ENCODE data around the gene TCHP. TPM values are rescaled to one million over a fixed set of nuclear protein-coding genes. Genes with fewer than 3 reads are reported as not detected.

The TCHP gene
- total RNA-seq, 4 donors from 2014 or later = 11.4 to 39.6 (median 21.1) TPM

DNA sequence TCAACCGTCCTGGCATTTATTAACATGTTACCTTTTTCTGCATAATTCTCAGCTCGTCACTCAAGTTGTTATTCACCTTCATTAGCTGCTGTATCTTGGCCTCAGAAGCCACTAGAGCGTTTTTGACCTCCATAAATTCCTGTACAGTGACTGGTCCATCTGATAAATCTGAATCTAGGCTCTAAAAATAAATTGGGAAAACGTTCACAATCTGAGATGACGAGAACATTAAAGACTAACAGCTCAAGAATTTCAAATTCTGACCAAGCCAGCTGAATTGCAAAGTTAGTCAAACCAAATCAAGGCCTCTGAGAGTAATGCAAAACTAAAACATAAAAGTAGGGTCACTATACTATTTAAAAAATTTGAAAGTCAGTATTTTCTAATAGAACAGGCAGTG lies 51.1 kb downstream of the TCHP start:
- peaks cover 3 to 40% (median 20%) of the 10 kb centered on the region in 4 donors for H3K4me1 ChIP-seq
- H3K4me3 ChIP-seq = no peak overlapping the region
- H3K27ac ChIP-seq = peak overlapping the region in 1 of 4 donors; percentile 2
- 65 to 70% methylated on average over 5 of the region's 5 CpGs for WGBS, 2 donors
- no peaks in the 10 kb centered on the region for H3K27me3 ChIP-seq
- peaks cover 3 to 66% (median 22%) of the 10 kb centered on the region in 3 donors for H3K36me3 ChIP-seq
- TF ChIP-seq POLR2A (IDR thresholded peaks at IDR 0.05) = no peak
- TF ChIP-seq, protein P1, sequence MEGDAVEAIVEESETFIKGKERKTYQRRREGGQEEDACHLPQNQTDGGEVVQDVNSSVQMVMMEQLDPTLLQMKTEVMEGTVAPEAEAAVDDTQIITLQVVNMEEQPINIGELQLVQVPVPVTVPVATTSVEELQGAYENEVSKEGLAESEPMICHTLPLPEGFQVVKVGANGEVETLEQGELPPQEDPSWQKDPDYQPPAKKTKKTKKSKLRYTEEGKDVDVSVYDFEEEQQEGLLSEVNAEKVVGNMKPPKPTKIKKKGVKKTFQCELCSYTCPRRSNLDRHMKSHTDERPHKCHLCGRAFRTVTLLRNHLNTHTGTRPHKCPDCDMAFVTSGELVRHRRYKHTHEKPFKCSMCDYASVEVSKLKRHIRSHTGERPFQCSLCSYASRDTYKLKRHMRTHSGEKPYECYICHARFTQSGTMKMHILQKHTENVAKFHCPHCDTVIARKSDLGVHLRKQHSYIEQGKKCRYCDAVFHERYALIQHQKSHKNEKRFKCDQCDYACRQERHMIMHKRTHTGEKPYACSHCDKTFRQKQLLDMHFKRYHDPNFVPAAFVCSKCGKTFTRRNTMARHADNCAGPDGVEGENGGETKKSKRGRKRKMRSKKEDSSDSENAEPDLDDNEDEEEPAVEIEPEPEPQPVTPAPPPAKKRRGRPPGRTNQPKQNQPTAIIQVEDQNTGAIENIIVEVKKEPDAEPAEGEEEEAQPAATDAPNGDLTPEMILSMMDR (IDR thresholded peaks at IDR 0.05) = no peak
- no peak for TF ChIP-seq EP300 (IDR thresholded peaks at IDR 0.05)
- no peak for DNase-seq (ENCODE audit: low spot score in 2 of 2)
- no peaks in the 10 kb centered on the region for H3K9me3 ChIP-seq

DNA sequence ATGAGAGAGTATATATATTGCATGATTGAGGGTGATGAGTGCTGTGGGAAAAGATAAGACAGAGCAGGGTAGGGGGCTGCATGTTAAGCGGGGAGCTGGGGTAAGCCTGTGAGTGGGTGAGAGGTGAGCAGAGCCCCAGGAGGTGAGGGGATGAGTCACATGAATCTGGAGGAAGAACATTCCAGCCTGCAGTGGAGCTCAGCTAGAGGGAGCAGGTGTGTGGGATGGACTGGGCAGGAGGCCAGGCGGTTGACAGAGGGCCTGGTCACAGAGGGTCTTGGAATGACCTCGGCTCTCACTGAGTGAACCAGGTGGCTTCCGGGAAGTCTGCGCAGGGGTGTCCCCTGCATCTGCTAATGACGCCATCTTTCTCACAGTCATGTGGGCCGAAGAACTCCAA lies 51.7 kb downstream of the TCHP start:
- Histone ChIP-seq H3K9me3 (no peaks in the 10 kb centered on the region), H3K4me3 (no peak overlapping the region), H3K27me3 (no peaks in the 10 kb centered on the region), H3K4me1 (peaks cover 0 to 33% (median 16%) of the 10 kb centered on the region in 4 donors), H3K36me3 (peaks cover 3 to 72% (median 22%) of the 10 kb centered on the region in 3 donors), H3K27ac (peak overlapping the region in 1 of 4 donors; percentile 37)
- no peak for DNase-seq (ENCODE audit: low spot score in 2 of 2)
- 64 to 65% methylated on average over 7 of the region's 7 CpGs for WGBS, 2 donors
- TF ChIP-seq EP300 (IDR thresholded peaks at IDR 0.05) (no peak), POLR2A (IDR thresholded peaks at IDR 0.05) (no peak)
- TF ChIP-seq, protein P1 (IDR thresholded peaks at IDR 0.05) = no peak

DNA sequence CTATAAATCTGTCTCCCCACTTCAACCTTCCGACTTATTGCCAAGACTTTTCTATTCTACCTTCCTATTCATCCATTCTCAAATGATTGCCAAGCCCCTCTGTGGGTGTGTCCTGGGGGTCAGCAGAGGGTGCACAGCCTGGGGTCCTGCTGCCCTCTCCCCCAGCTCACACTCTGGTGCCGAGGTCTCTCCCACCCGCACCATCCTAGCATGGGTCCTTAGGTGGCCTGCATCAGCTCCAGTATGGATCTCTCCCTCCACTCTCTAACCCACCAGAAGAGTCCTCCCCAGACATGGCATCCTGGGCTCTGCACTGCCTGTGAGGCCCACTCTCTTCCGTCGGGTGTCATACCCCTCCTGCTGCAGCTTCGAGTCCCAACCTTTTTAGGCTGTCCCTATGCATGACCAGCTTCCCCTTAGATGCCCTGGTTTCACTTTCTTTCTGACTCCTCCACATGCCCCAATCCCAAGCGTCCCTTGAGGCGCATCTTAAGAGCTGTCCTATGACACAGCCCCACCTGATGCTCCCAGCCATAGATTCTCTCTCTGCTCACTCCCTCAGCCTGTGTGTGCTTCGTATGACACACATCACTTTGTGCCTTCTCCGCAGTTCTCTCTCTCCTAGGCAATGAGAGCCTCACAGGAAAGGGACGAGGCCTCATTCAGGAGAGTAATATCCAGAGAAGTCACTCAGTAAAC lies 52.2 kb downstream of the TCHP start:
- Histone ChIP-seq H3K4me3 (no peak overlapping the region), H3K27me3 (no peaks in the 10 kb centered on the region), H3K9me3 (no peaks in the 10 kb centered on the region), H3K27ac (peak overlapping the region in 1 of 4 donors; percentile 37), H3K36me3 (peaks cover 3 to 78% (median 22%) of the 10 kb centered on the region in 3 donors), H3K4me1 (peaks cover 0 to 28% (median 10%) of the 10 kb centered on the region in 4 donors)
- 84 to 89% methylated on average over 11 of the region's 11 CpGs for WGBS, 2 donors
- DNase-seq (ENCODE audit: low spot score in 2 of 2) = no peak
- TF ChIP-seq POLR2A (IDR thresholded peaks at IDR 0.05) (no peak), EP300 (IDR thresholded peaks at IDR 0.05) (no peak)
- TF ChIP-seq, protein P1 (IDR thresholded peaks at IDR 0.05) = no peak

DNA sequence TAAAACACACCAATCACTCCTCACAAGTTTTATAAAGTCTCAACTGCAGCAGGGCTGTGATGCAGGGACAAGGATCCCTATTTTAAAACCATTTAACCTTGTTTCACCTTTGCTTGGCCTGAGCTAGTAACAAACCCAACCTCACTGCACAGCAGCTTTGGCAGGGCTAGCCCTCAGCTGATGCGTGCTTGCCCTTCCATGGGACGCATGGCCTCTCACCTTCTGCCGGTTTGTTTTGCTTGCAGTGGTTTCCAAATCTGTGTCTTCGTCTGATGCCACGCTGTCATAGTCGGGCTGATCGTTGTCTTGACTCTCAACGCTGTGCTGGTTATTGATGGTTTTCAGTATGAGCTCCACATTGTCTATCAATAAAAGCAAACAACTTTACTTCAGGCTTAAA lies 52.8 kb downstream of the TCHP start:
- Histone ChIP-seq H3K4me3 (no peak overlapping the region), H3K9me3 (no peaks in the 10 kb centered on the region), H3K27me3 (no peaks in the 10 kb centered on the region), H3K27ac (no peak overlapping the region), H3K4me1 (peaks cover 0 to 22% (median 6%) of the 10 kb centered on the region in 4 donors), H3K36me3 (peaks cover 3 to 83% (median 22%) of the 10 kb centered on the region in 3 donors)
- WGBS, 2 donors = 93 to 96% methylated on average over 8 of the region's 8 CpGs
- no peak for TF ChIP-seq EP300 (IDR thresholded peaks at IDR 0.05)
- TF ChIP-seq POLR2A (IDR thresholded peaks at IDR 0.05) = no peak
- TF ChIP-seq, protein P1 (IDR thresholded peaks at IDR 0.05) = no peak
- no peak for DNase-seq (ENCODE audit: low spot score in 2 of 2)

DNA sequence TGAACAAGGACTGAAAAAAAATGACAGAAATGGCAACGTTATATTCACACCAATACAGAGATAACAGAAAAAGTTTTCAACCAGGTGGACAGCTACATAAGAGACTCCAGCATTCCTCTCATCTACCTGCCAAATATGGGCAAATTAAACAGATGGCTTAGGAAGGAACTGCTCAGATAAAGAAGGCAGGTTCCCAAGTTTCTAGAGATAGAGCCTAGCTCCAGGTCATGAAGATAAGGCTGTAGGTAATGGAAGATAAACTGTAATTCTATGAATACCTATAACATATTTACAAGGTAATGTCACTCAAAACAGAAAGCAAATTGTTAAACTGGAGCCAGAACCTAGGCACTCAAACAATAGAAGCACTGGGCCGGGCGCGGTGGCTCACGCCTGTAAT lies 53.6 kb downstream of the TCHP start:
- TF ChIP-seq EP300 (IDR thresholded peaks at IDR 0.05) (no peak), POLR2A (IDR thresholded peaks at IDR 0.05) (no peak)
- TF ChIP-seq, protein P1 (IDR thresholded peaks at IDR 0.05) = no peak
- Histone ChIP-seq H3K27ac (no peak overlapping the region), H3K4me1 (peaks cover 0 to 14% (median 3%) of the 10 kb centered on the region in 4 donors), H3K36me3 (peaks cover 3 to 91% (median 22%) of the 10 kb centered on the region in 3 donors), H3K9me3 (no peaks in the 10 kb centered on the region), H3K4me3 (no peak overlapping the region), H3K27me3 (no peaks in the 10 kb centered on the region)
- WGBS, 2 donors = 83 to 88% methylated on average over 5 of the region's 5 CpGs
- DNase-seq (ENCODE audit: low spot score in 2 of 2) = no peak
